GM21526 (cell line): Measurements from ENCODE around the gene ARID1B.
A peak's percentile ranks its signal among the peaks of the same experiment; 100 is the strongest.
"Not testable (repeated sequence)": the region's sequence is repeated elsewhere in the genome, so short reads cannot be mapped to it uniquely, and the experiment has no call there.

Source experiments
- ATAC-seq: cut with Tn5 transposase; IDR thresholded peaks from one replicate; pipeline ENCODE4 v1.9.1; 2021; ENCODE audit warnings: moderate library complexity; ENCODE audit not compliant: unreplicated experiment, low FRiP score

Gene ARID1B

DNA sequence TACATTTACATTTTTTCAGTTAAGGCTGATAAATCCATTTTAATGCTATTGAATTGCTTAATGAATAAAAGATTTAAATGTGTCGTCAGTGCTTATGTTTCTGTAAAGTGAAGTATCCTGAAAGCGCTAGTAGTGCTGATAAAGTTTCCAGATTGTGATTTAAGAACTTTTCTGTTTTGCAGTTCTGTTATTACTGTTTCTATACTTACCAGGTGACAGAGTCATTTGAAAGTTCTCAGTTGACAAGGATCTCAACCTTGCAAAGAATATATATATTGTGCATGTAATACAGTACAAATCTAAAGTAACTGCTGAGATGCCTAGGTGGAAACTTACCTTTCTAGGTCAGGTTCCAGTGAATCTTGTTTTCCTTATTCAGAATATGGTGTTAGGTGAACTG, 201.8 kb downstream of the ARID1B start:
- no peak for ATAC-seq

DNA sequence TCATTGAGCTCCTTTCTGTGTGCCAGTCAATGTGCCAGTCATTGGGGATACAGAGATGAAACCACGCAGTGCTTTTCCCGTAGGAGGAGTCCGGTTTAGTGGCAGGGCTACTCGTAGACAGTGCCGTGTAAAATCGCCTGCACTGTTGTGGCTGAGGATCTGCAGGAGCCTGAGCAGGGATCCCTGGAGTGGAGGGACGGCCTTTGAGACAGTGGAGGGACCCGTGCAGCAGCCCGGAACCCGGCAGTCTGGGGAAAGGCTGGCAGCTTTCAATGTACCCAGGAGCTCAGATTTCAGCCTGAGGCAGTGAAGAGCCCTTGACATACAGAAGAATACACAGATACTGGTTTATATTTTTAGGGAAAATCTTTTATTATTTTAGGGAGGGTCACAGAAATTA, 203.3 kb downstream of the ARID1B start:
- ATAC-seq = no peak

DNA sequence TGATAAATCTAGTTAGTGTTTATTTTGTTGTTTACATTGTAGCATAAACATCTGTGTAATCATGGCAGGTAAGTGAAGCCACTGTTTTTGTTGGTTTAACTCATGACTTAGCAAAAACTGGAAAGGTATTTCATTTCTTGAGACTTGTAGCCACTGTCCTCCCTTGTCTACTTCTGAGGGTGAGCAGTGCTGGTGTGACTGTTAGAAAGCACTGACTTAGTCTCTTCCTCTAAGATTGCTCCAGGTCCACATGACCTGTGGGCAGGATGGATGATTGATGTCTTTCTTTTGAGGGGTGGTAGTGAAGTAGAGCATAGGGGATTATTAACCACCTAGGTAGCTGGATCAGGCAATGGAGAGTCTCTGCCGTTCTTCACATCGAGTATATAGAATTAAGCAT, 203.8 kb downstream of the ARID1B start:
- no peak for ATAC-seq

DNA sequence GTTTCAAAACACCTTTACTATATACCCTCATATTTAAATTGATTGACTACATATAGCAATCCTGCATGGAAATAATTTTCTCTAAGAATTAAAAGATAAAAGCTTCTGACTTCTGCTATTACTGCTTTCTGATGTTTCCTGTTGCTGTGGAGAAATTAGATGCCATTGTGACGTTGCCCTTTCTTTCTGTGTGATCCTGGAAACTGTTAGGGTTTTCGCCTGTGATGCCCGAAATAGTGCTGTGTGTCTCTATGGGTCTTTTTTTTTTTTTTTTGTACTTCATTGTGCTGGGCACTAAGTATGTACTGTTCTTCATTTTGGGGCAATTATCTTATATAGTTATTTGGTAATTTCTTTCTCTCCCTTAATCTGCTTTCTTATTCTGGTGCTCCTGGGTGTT, 205.0 kb downstream of the ARID1B start:
- ATAC-seq = no peak

DNA sequence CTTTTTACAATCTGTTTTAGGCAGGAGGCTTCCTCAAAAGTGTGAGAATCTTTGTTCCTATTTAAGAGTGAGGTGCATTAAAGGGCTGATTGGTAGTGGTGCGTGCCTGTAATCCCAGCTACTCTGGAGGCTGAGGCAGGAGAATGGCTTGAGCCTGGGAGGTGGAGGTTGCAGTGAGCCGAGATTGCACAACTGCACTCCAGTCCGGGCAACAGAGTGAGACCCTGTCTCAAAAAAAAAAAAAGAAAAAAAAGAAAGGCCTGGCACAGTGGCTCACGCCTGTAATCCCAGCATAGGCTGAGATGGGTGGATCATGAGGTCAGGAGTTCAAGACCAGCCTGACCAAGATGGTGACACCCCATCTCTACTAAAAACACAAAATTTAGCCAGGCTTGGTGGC, 205.7 kb downstream of the ARID1B start:
- ATAC-seq = not testable (repeated sequence)

DNA sequence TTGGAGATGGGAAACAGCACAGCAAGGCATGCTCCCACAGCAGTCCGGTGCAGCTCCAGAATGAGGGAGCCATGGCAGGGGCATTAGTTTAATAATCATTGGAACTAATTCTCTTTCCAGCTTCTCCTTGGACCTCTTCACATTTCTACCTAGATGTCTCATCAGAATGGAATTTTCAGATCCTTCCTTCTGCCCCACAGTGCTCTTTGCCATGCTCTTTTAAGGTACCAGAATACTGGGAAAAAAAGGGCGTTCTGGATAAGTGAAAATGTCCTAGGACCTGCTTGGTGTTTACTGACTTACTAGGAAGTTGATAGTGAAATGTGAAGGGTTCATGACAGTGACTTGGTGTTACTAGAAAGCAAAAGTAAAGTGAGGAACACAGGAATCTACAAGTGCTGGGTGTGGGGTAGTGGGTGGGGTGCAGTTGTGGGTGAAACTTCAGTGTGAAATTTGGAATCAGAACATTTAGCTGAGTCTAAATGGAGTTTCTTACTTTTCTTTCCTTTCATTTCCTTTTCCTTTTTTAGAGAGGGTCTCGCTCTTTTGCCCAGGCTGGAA, 207.1 kb downstream of the ARID1B start:
- ATAC-seq = no peak

DNA sequence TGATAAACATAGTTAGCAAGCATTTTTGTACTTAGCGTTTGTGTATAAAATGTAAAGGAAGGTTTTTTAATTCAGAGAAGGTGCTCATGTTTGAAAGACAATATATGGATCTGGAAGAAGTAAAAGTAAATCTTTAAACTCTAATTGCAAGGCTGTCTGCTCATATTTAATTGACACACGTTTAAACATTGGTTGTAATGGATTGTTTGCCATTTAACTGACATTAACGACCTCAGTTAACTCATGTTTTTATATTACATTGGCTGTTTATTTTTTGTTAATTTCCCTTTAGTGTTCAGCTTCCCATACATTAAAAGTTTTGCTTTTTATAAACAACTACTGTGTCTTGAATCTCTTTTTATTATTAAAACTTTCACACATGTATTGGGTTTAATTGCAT, 208.1 kb downstream of the ARID1B start:
- no peak for ATAC-seq

DNA sequence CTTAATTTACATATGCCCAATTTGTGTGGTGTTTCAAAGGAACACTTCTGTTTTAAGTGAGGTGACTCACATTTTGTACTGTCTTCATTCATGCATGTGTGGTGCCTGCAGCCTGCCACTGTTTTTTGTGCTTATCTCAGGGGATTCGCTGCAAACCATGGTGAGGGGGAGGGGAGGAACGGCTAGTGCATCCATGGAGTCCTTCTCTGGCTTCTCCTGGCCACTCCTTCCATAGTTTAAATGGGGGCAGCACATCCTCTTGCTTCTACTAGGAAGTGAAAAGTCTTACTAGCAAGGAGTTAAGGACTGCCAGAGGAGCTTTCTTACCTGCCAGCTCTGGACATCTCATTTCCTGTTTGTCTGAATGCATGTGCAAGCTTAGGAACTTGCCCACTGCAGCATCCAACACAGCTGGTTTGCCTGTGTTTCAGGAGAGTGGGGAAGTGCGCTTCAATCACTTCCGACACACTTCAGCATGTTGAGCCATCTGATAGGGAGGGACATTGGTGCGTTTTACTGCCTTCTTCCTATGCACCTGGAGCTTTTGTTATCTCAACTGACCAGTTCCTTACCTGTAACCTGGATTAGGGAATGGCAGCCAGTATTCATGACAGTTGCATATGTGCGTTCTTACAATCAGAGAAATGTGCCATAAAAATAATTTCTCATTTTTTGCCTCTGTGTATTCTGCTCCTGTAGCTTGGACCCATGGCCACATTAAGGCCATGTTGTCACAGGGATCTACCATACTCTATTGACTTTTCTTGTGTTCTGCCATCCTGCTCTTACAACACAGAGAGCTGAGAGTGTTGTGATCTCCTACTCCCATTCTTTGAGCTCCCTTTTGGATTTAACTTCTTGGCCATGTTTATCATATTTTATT, 211.3 kb downstream of the ARID1B start:
- ATAC-seq = peak; percentile 60

DNA sequence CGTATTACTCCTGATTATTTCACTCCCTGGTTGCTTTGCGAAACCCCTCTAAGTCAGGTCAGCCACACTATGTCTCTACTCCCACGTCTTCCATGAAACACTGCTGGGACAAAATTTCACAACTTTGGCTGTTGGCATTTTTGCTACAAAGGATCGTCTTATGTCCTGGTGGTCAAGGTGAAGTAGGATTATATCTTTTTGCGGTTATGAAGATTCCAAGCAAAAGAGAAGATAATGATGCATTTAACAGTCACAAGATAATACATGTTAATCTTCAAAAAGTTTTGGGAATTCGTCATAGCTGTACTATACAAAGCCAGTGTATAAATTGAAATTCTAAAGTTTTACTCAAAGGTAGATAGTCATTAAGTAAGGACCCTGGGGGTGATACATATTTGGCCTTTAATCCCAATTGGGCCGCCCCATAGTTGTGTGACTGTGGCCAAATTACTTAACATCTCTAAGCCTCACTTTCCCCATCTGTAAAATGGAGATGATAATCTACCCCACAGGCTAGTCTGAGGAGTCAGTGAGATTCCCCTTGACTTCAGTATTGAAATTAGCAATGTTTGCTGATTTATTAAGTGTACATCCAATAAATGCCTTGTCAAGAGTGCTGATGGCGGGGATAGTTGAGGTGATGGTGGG, 212.1 kb downstream of the ARID1B start:
- ATAC-seq = no peak

DNA sequence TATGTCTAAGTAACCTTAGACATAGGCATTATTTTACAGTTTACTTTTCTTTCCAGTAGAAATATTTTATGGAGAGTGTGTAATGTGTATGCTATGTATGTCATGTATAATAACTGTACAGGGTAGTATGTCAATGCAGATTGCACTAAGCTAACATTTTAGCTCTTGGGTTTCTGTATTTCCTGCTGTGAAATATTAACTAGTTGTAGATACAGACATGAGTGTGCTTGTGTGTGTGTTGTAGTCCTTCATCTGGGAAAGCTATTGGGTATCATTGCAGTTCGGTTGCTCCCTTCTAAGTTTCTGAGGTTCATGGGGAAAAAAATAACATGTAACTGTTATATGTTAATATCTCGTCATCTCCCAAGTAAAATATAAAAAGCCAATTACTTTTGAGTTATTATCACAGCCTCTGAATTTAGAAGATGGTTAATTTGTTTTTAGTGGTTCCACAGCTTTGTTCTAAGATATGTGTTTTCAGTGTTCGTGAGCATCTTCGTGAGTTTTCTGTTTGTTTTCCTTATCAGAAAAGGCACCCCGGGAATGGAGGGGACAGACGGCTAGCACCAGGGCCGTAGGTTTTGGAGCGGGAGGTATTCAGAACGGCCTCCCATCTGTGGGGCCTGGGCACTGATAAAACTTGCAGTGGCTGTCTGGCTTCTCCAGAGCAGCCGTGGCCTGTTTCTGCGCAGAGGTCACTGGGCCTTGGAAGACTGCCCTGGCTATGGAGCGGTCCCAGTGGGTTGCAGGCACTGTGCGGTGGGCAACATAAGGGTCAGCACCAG, 215.0 kb downstream of the ARID1B start:
- ATAC-seq = no peak

DNA sequence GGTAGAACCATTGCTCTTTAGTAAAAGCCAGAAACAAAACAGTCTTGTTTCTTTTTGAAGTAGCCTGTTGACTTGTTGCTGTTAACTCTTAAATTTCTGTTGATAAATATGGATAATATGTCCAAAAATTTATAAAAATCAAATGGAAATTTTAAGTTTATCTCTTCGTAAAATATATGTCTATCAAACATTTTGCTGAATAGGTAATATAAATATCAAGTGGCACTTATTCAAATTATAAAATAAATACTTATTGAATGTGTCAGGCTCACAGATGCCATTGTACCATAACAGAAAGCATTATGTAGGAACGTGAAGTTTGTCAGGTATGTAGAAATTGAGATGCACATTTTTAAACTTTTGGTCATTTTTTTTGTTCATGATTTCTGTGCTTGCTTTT, 216.5 kb downstream of the ARID1B start:
- no peak for ATAC-seq

DNA sequence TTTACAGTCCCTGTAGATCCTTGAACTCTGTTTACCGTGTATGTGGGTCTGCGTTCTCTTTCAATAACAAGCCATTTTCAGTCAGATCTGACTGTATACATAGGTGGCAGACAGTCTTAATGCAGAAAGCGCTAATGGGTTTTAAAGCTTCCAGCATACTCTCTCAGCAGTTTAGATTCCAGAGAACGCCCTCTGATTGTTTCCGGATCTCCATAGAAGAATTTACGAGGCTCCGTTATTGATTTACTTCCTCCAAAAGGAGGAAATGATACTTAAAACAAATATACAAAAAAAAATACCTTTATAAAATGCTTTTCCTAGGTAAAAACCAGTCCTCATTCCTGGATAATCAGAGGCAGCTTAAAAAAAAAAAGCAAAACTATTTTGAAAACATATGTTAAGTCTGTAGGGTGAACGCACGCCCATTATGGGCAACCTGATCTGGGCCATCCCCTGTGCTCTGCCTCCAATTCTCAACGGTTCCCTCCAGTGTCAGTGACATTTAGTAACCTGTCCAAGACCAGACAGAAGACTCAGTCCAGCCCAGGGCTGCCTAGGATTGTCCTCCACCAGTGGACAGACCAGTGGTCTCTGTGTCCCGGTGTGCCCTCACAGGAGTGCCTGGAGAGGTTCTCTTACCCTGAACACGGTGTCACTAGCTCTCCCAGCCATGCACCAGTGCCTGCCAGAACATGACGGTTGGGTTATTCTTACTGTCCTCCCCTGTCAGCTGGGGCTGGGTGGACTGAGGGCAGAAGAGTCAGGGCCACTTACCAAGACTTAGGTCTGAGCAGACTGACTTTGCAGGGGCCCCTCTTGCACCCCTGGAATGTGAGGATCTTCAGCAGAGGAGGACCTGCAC, 217.3 kb downstream of the ARID1B start:
- no peak for ATAC-seq

DNA sequence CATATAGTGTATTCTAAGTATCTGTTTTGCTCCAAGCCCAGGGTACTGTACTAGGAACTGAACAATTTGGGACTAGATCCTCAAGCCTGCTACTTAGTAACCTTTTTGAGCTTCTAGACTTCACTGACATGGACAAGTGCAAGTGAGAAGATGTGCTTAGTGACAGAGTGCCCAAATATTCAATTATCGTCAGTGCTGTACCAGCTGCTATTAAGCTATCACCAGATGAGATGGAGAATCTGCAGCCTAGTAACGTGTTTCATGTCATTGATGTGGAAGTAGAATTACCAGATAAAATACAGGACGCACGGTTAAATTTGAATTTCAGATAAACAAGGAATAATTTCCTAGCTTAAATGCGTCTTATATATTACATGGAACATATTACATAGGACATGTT, 218.3 kb downstream of the ARID1B start:
- no peak for ATAC-seq

DNA sequence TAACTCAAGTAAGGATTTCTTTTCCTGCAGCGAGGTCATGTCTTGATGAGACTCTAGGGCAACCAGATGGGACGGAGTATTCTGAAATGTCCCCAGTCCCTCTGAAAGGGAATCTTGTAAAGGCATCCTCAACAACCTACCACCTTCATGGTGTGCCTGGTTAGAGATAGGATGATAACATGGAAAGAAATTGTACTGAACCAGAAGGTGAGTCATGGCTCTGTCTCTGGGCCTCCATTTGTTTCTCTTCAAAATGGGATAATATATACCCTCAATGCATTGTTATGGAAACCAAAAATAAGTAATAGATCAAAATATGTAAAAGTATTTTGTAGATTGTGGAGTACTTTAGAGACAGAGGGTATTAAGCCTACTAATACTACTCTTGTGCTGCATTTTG, 219.1 kb downstream of the ARID1B start:
- no peak for ATAC-seq

DNA sequence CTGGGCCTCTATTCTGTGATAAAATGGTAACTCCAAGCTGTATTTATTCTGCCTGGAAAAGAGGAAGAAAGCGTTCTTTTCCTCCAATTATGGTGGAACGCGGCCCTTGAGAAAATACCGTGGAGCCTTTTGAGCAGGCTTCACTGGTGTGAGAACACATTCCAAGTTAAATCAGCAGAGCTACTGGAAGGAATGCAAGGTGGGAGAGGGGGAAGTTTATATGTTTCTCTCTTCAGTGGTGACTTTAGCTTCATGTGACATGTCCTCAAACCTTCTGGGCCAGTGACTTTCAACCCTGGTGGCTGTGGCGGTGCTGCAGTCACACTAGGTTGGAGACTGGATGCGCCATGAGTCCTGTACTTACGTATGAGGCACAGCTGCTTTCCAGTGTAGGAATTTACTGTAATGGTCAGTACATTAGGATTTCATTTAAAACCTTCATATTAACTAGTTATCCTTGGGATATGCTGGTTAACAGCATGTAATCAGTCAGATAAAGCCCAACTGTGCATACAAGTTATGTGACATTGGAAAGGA, 221.7 kb downstream of the ARID1B start:
- no peak for ATAC-seq

DNA sequence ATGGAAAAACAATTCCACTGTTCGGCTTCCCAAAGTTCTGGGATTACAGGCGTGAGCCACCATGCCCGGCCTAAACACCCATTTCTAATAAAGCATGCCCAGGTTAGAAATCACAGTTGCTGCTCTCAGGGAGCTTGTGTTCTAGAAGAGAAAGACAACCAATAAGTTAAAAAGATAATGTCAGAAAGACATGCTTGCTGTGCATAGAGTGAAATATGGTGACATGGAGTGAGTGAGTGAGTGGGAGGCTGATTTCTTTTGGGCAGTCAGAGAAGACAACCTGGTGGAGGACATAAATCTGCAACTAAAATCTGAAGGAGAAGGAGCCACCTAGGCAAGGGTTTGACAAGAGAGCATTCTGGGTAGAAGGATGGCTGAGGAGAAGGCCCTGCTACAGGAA, 222.6 kb downstream of the ARID1B start:
- no peak for ATAC-seq

DNA sequence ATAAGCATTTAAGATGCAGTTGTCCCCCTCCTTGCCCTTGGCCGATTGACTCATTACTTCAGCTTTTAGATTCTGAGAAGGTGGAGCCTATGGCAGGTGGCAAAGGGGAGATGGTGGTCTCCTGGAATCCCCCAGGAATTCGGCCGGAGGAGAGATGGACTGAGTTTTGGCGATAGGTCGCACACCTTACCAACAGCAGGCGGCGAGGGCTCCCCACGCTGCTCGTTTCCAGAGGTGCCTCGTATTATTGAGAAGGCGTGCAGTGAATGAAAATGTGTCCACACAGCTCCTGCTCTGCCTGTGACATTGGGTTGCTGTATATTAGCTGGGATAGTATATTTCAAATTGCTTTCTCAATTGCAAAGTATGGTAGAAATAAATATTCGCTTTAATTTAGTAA, 224.5 kb downstream of the ARID1B start:
- ATAC-seq = no peak

DNA sequence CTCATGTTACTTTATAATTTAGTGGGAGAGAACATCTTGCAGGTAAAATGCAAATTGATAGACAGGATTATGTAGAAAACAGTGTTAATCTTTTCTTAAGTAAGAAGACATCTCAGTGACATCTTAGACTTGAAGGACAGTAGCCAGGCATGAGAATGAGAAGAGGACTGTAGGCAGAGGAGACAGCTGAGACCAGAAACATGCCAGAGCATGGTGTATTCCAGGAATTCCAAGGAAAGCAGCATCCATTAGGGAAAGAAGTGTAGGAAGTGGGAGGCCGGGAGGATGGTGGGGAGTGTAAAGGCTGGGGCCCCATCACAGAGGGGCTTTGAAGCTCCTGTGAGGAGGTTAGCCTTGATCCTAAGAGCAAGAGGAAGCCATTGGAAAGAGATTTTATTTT, 225.6 kb downstream of the ARID1B start:
- no peak for ATAC-seq

DNA sequence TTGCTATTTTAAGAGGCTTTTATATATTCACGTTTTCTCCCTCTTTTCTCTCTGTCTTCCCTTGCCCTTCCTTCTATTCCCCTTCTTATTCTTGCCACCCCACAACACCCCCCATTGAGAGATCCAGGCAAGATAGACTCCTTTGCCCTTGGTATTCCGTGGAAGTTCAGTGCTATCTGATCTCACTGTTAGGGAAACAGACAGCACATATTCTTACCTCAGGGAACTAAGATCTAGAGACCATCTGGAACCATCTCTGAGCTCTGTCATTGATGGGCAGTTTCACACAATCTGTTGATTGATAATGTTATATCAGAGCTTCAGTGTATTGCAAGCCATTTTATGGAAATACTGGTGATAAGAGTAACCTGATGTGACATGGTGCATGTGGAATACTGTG, 228.8 kb downstream of the ARID1B start:
- ATAC-seq = no peak

DNA sequence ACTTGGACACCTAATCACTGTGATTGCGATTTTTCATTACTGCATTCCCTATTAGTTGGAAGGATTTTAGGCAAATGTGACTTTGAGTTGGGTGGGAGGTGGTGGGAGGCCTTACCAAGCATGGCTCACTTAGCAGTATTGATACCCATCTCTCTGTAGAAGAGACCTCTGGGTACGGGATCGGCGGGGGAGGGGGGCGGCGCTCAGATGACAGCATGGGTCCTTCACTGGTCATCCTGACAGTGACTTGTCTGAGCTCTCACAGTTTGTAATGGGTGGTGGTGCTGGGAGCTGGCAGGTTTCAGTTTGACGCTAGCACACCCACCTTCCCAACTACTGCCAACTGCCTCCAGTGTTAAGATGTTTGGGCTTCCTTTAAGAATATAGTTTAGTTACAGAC, 231.4 kb downstream of the ARID1B start:
- no peak for ATAC-seq
